ENCODE measurements around the gene STXBP5. TPM values are rescaled to one million over a fixed set of nuclear protein-coding genes. Genes with fewer than 3 reads are reported as not detected.

The STXBP5 gene
- total RNA-seq, 2 experiments from 2014 or later: 11.4 to 11.5 TPM

- Mint-ChIP-seq H3K27me3 (no peaks in the 10 kb centered on the region), H3K4me3 (peak overlapping the region; percentile 92), H3K36me3 (ENCODE audit: low read depth) (peaks cover 4% of the 10 kb centered on the region), H3K9me3 (no peaks in the 10 kb centered on the region), H3K27ac (peak overlapping the region; percentile 92), H3K4me1 (ENCODE audit: low read depth) (peaks cover 36% of the 10 kb centered on the region)
- intact Hi-C loops (cut with micrococcal nuclease): loop anchor here (5.0 kb wide), 1 partner anchor 353 kb away; no protein-coding TSS in a partner anchor
- no peak for ATAC-seq
- ChIA-PET CTCF (no interaction called here), POLR2A (interaction anchor here (0.6 kb wide), 1 partner anchor 154 kb away, joined by 5 read pairs; no protein-coding TSS in a partner anchor)
- no peak for DNase-seq
- no peak for TF ChIP-seq CTCF (IDR thresholded peaks at IDR 0.05)
These were observed 660 bp downstream of the STXBP5 start for GRCh38 chr6:147204843-147205311.

GRCh38 chr6:147205690-147206600 is 1.7 kb downstream of the STXBP5 start:
- CTCF ChIA-PET: no interaction called here
- H3K4me1 Mint-ChIP-seq (ENCODE audit: low read depth): peaks cover 39% of the 10 kb centered on the region

GRCh38 chr6:147207351-147207750 is 3.1 kb downstream of the STXBP5 start:
- no peak for ATAC-seq
- Mint-ChIP-seq H3K27me3 (no peaks in the 10 kb centered on the region), H3K4me3 (no peak overlapping the region), H3K4me1 (ENCODE audit: low read depth) (peaks cover 36% of the 10 kb centered on the region), H3K36me3 (ENCODE audit: low read depth) (peaks cover 9% of the 10 kb centered on the region), H3K27ac (no peak overlapping the region), H3K9me3 (no peaks in the 10 kb centered on the region)
- no peak for DNase-seq
- intact Hi-C loops (cut with micrococcal nuclease): no loop called here
- ChIA-PET POLR2A (no interaction called here), CTCF (no interaction called here)
- no peak for TF ChIP-seq CTCF (IDR thresholded peaks at IDR 0.05)

More at GRCh38 chr6:147205690-147206600, 1.7 kb downstream of the STXBP5 start:
- Mint-ChIP-seq H3K27ac (no peak overlapping the region), H3K4me3 (peak overlapping the region; percentile 92), H3K36me3 (ENCODE audit: low read depth) (peaks cover 4% of the 10 kb centered on the region), H3K9me3 (no peaks in the 10 kb centered on the region), H3K27me3 (no peaks in the 10 kb centered on the region)
- TF ChIP-seq CTCF (IDR thresholded peaks at IDR 0.05): no peak
- intact Hi-C loops (cut with micrococcal nuclease): no loop called here
- POLR2A ChIA-PET: no interaction called here
- DNase-seq (no peak), ATAC-seq (no peak)

GRCh38 chr6:147207837-147208754 is 3.9 kb downstream of the STXBP5 start:
- DNase-seq: no peak
- Mint-ChIP-seq H3K36me3 (ENCODE audit: low read depth) (peaks cover 12% of the 10 kb centered on the region), H3K27me3 (no peaks in the 10 kb centered on the region), H3K4me3 (no peak overlapping the region), H3K27ac (no peak overlapping the region), H3K9me3 (no peaks in the 10 kb centered on the region), H3K4me1 (ENCODE audit: low read depth) (peaks cover 39% of the 10 kb centered on the region)
- TF ChIP-seq CTCF (IDR thresholded peaks at IDR 0.05): no peak
- ChIA-PET CTCF (no interaction called here), POLR2A (no interaction called here)
- intact Hi-C loops (cut with micrococcal nuclease): no loop called here
- ATAC-seq: no peak

Data from activated CD8-positive, alpha-beta T cell treated with anti-CD3 and anti-CD28 coated beads for 36 hours (primary cell).